ENCODE data around the gene CAMLG.

GRCh38 chr5:134714541-134714940, 23.8 kb upstream of the CAMLG start:
- TF ChIP-seq SIN3A (IDR thresholded peaks at IDR 0.05; ENCODE audit: low read depth) = no peak
- TF ChIP-seq EZH2 (IDR thresholded peaks at IDR 0.05) = no peak
- TF ChIP-seq TCF7L2 (IDR thresholded peaks at IDR 0.05; ENCODE audit: borderline replicate concordance, extremely low read depth, insufficient read depth, insufficient read length) = no peak
- no peak for TF ChIP-seq CTCF (IDR thresholded peaks at IDR 0.05 in 2 of 3, conservative IDR thresholded peaks at IDR 0.05 in 1 of 3; ENCODE audit: borderline replicate concordance in 1 of 3, insufficient read depth in 1 of 3, low read depth in 2 of 3, low read length in 2 of 3)
- no peak for TF ChIP-seq SP1 (IDR thresholded peaks at IDR 0.05; ENCODE audit: low read depth)
- no peak for TF ChIP-seq YY1 (IDR thresholded peaks at IDR 0.05; ENCODE audit: extremely low read depth, insufficient replicate concordance, low read depth, low read length)
- no peak for TF ChIP-seq EGR1 (IDR thresholded peaks at IDR 0.05; ENCODE audit: low read depth)
- no peak for TF ChIP-seq MAX (IDR thresholded peaks at IDR 0.05)
- TF ChIP-seq ATF3 (IDR thresholded peaks at IDR 0.05) = no peak
- TF ChIP-seq POLR2AphosphoS5 (IDR thresholded peaks at IDR 0.05; ENCODE audit: low read depth, low read length) = no peak
- TF ChIP-seq CEBPB (IDR thresholded peaks at IDR 0.05; ENCODE audit: low read depth) = no peak

All from HCT116 (cell line).